CD14-positive monocyte (primary cell): ENCODE data around the gene F8. TPM values are rescaled to one million over a fixed set of nuclear protein-coding genes. Genes with fewer than 3 reads are reported as not detected.

Experiments
- DNase-seq, 3 donors: peaks; one replicate each; pipeline ENCODE4 v3.0.0-alpha.2; 2011 to 2022
- H2AFZ ChIP-seq: 2 replicates; pipeline ENCODE4 v1.6.0; 2012; ENCODE audit warnings: mild to moderate bottlenecking, low read depth, low read length, inconsistent platforms; ENCODE audit not compliant: insufficient read depth, poor library complexity, severe bottlenecking
- H3K27ac ChIP-seq, 2 donors: 1 replicate in 1 of 2; 2 replicates in 1 of 2; pipeline ENCODE4 v1.5.1; 2012 to 2013; ENCODE audit warnings: low read length in 2 of 2, control low read depth in 1 of 2, inconsistent platforms in 1 of 2, low read depth in 1 of 2, mild to moderate bottlenecking in 1 of 2
- H3K27me3 ChIP-seq, 2 donors: one replicate each; pipeline versions ENCODE4 v1.6.0 to v1.6.1; 2011 to 2013; ENCODE audit warnings: low read length in 2 of 2; ENCODE audit not compliant: control insufficient read depth in 2 of 2, insufficient read depth in 2 of 2
- H3K36me3 ChIP-seq, 2 donors: replicated peaks in 1 of 2; 1 replicate in 1 of 2; 2 replicates in 1 of 2; pipeline versions ENCODE4 v1.5.1 to v1.6.1; 2012 to 2013; ENCODE audit warnings: low read length in 2 of 2, control low read depth in 1 of 2, inconsistent platforms in 1 of 2, mild to moderate bottlenecking in 1 of 2; ENCODE audit not compliant: insufficient read depth in 2 of 2, control insufficient read depth in 1 of 2
- H3K4me1 ChIP-seq, 2 donors: 1 replicate in 1 of 2; 2 replicates in 1 of 2; pipeline versions ENCODE4 v1.5.1 to v1.6.1; 2012 to 2013; ENCODE audit warnings: low read length in 2 of 2, control low read depth in 1 of 2, inconsistent platforms in 1 of 2, mild to moderate bottlenecking in 1 of 2, moderate library complexity in 1 of 2; ENCODE audit not compliant: insufficient read depth in 2 of 2, control insufficient read depth in 1 of 2
- H3K4me2 ChIP-seq: replicated peaks from 2 replicates; pipeline ENCODE3; 2012; ENCODE audit warnings: low read length, moderate library complexity, mild to moderate bottlenecking; ENCODE audit not compliant: poor library complexity, severe bottlenecking; ENCODE audit errors: extremely low read depth
- H3K4me3 ChIP-seq, 3 experiments: fragments of 200-600 bp in 1 of 3; sonication (generic) in 1 of 3; replicated peaks in 1 of 3; 1 replicate in 2 of 3; 2 replicates in 1 of 3; pipeline ENCODE4 v1.5.1; 2011 to 2013; ENCODE audit warnings: low read length in 3 of 3, mild to moderate bottlenecking in 3 of 3, control low read depth in 2 of 3, low read depth in 2 of 3, inconsistent platforms in 1 of 3, moderate library complexity in 1 of 3
- H3K79me2 ChIP-seq: 2 replicates; pipeline ENCODE4 v1.6.0; 2012; ENCODE audit warnings: mild to moderate bottlenecking, control low read depth, inconsistent platforms, low read length, moderate library complexity; ENCODE audit not compliant: insufficient read depth
- H3K9ac ChIP-seq: 2 replicates; pipeline ENCODE4 v1.6.0; 2017; ENCODE audit warnings: low read length, mild to moderate bottlenecking; ENCODE audit not compliant: insufficient read depth, poor library complexity, severe bottlenecking
- H3K9me3 ChIP-seq, 2 donors: replicated peaks in 1 of 2; 1 replicate in 1 of 2; 2 replicates in 1 of 2; pipeline versions ENCODE4 v1.5.1 to v1.6.1; 2012 to 2013; ENCODE audit warnings: low read length in 2 of 2, control low read depth in 1 of 2; ENCODE audit not compliant: control insufficient read depth in 1 of 2, insufficient read depth in 1 of 2
- H4K20me1 ChIP-seq: 2 replicates; pipeline ENCODE4 v1.6.0; 2012; ENCODE audit warnings: mild to moderate bottlenecking, low read length, control low read depth, moderate library complexity; ENCODE audit not compliant: insufficient read depth
- H3K27ac Mint-ChIP-seq, 7 donors: one replicate each; pipeline ENCODE4 v1.8.0; 2020; ENCODE audit warnings: mild to moderate bottlenecking in 7 of 7, mixed read lengths in 7 of 7, moderate library complexity in 6 of 7, inconsistent platforms in 2 of 7
- H3K27me3 Mint-ChIP-seq, 3 donors: one replicate each; pipeline ENCODE4 v1.8.0; 2021 to 2022; ENCODE audit warnings: low read depth in 3 of 3, mild to moderate bottlenecking in 3 of 3, mixed read lengths in 3 of 3, moderate library complexity in 3 of 3, inconsistent platforms in 1 of 3
- H3K36me3 Mint-ChIP-seq, 2 donors: one replicate each; pipeline ENCODE4 v1.8.0; 2020; ENCODE audit warnings: mixed read lengths in 2 of 2, inconsistent platforms in 1 of 2, mild to moderate bottlenecking in 1 of 2
- H3K4me1 Mint-ChIP-seq: one replicate; pipeline ENCODE4 v1.8.0; 2020; ENCODE audit warnings: mild to moderate bottlenecking, mixed read lengths
- H3K4me3 Mint-ChIP-seq, 2 donors: one replicate each; pipeline ENCODE4 v1.8.0; 2020; ENCODE audit warnings: mild to moderate bottlenecking in 2 of 2, mixed read lengths in 2 of 2, moderate library complexity in 1 of 2
- H3K9me3 Mint-ChIP-seq, 7 donors: one replicate each; pipeline ENCODE4 v1.8.0; 2020 to 2022; ENCODE audit warnings: mixed read lengths in 7 of 7, mild to moderate bottlenecking in 6 of 7, moderate library complexity in 6 of 7, inconsistent platforms in 2 of 7
- WGBS: methylation state at CpG from one replicate; pipeline ENCODE4 v1.1.5; 2013; ENCODE audit warnings: missing lambda C conversion rate; ENCODE audit not compliant: insufficient coverage; 5-methylcytosine and 5-hydroxymethylcytosine counted together
- intact Hi-C, 2 donors: fragments of 100-400 bp; cut with micrococcal nuclease; formaldehyde crosslinking; loops; one replicate each; pipeline versions ENCODE4 v1.15.0 to v1.15.1; 2023
- polyA plus RNA-seq, 3 donors: library from polyadenylated mRNA; depleted of rRNA in 1 of 3; unstranded in 2 of 3; stranded (reverse) in 1 of 3; fragments of 300-500 nt in 2 of 3; fragments of >200 nt in 1 of 3; fragmentation: Illumina TruSeq in 2 of 3; gene quantifications; 1 replicate in 2 of 3; 2 replicates in 1 of 3; pipeline ENCODE4 v1.2.3, GENCODE V29; 2012 to 2021
- TF ChIP-seq, protein P1 (sequence below): fragments of 200-600 bp; IDR thresholded peaks from one replicate; pipeline ENCODE4 v1.8.0; 2022; ENCODE audit warnings: antibody characterized with exemption, mild to moderate bottlenecking

Gene F8
- polyA plus RNA-seq, 3 donors, result 1.5 to 4.5 (median 4.3) TPM

- Histone ChIP-seq H4K20me1 (no peaks in the 10 kb centered on the region), H3K27me3 (no peaks in the 10 kb centered on the region), H3K4me2 (no peak overlapping the region), H3K9me3 (no peaks in the 10 kb centered on the region), H3K27ac (no peak overlapping the region), H2AFZ (no peak overlapping the region), H3K4me3 (no peak overlapping the region), H3K9ac (no peak overlapping the region), H3K79me2 (peaks cover 39% of the 10 kb centered on the region), H3K4me1 (peaks cover 5 to 6% of the 10 kb centered on the region in 2 donors), H3K36me3 (peaks cover 5 to 6% of the 10 kb centered on the region in 2 donors)
- no peak for DNase-seq
- Mint-ChIP-seq H3K36me3 (peaks cover 4 to 5% of the 10 kb centered on the region in 2 donors), H3K4me3 (no peak overlapping the region), H3K4me1 (peaks cover 8% of the 10 kb centered on the region), H3K27me3 (peaks cover 0 to 1% (median 0%) of the 10 kb centered on the region in 3 donors), H3K27ac (peak overlapping the region in 5 of 7 donors; percentile 14 to 79 (median 49)), H3K9me3 (peaks cover 0 to 13% (median 0%) of the 10 kb centered on the region in 7 donors)
- WGBS, result no CpG with 5 or more reads among the region's 2 CpGs
- intact Hi-C loops, result loop anchor here (5.0 kb wide), 1 partner anchor 43 kb away; the partner anchor contains the start of genes BRCC3 (in 2 of the 2), CMC4 (in 2 of the 2) and MTCP1 (in 2 of the 2)
- TF ChIP-seq, protein P1, sequence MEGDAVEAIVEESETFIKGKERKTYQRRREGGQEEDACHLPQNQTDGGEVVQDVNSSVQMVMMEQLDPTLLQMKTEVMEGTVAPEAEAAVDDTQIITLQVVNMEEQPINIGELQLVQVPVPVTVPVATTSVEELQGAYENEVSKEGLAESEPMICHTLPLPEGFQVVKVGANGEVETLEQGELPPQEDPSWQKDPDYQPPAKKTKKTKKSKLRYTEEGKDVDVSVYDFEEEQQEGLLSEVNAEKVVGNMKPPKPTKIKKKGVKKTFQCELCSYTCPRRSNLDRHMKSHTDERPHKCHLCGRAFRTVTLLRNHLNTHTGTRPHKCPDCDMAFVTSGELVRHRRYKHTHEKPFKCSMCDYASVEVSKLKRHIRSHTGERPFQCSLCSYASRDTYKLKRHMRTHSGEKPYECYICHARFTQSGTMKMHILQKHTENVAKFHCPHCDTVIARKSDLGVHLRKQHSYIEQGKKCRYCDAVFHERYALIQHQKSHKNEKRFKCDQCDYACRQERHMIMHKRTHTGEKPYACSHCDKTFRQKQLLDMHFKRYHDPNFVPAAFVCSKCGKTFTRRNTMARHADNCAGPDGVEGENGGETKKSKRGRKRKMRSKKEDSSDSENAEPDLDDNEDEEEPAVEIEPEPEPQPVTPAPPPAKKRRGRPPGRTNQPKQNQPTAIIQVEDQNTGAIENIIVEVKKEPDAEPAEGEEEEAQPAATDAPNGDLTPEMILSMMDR, result no peak
Observed at GRCh38 chrX:155028877-155029291, 6.4 kb upstream of the F8 start.

DNA sequence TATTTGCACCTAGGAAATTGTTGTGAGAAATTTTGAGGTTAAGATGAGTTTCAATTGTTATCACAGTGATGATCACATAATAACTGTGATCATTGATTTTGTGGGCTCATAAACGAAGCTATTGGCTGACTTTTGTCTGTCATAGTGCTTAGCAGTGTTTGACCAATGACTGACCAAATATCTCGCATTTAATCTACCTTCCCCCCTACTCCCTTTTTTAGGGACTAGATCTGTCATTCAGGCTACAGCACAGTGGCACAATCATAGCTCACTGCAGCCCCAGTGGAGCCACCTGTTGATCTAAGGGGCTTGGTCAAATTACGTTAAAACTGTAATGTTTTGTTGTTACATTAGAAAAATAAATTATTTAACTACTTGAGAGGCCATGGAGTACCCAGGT, 5.6 kb upstream of the F8 start:
- H4K20me1 ChIP-seq, result no peaks in the 10 kb centered on the region
- H3K27ac ChIP-seq, result peak overlapping the region in 1 of 2 donors; percentile 94
- H3K9me3 ChIP-seq, result no peaks in the 10 kb centered on the region
- H3K27me3 ChIP-seq, result no peaks in the 10 kb centered on the region
- intact Hi-C loops, result loop anchor here (5.0 kb wide), 1 partner anchor 44 kb away; the partner anchor contains the start of genes BRCC3 (in 2 of the 2), CMC4 (in 2 of the 2) and MTCP1 (in 2 of the 2)
- no peak overlapping the region for H2AFZ ChIP-seq
- peaks cover 0 to 2% (median 0%) of the 10 kb centered on the region in 3 donors for H3K27me3 Mint-ChIP-seq
- peaks cover 5 to 6% of the 10 kb centered on the region in 2 donors for H3K4me1 ChIP-seq
- peak overlapping the region in 4 of 7 donors; percentile 82 to 97 (median 95) for H3K27ac Mint-ChIP-seq
- peaks cover 8% of the 10 kb centered on the region for H3K4me1 Mint-ChIP-seq
- no peak overlapping the region for H3K9ac ChIP-seq
- H3K4me2 ChIP-seq, result peak overlapping the region; percentile 75
- no peaks in the 10 kb centered on the region for H3K36me3 ChIP-seq
- no peak for DNase-seq
- H3K36me3 Mint-ChIP-seq, result peaks cover 4 to 5% of the 10 kb centered on the region in 2 donors
- peaks cover 39% of the 10 kb centered on the region for H3K79me2 ChIP-seq
- H3K4me3 Mint-ChIP-seq, result peak overlapping the region; percentile 76 to 82
- peak overlapping the region in 2 of 3 experiments; percentile 80 to 85 for H3K4me3 ChIP-seq
- no CpG with 5 or more reads among the region's 3 CpGs for WGBS
- peaks cover 0 to 13% (median 0%) of the 10 kb centered on the region in 7 donors for H3K9me3 Mint-ChIP-seq
- TF ChIP-seq, protein P1, result no peak
